K562 (cell line): ENCODE results near the gene ZMYND8. TPM values are rescaled to one million over a fixed set of nuclear protein-coding genes. Genes with fewer than 3 reads are reported as not detected.
A peak's percentile ranks its signal among the peaks of the same experiment; 100 is the strongest.

Source experiments
- ATF7 ChIP-seq: fragments of 450-650 bp; IDR thresholded peaks from 2 replicates; pipeline ENCODE4 v1.7.1; 2014; ENCODE audit warnings: mild to moderate bottlenecking, moderate library complexity
- BHLHE40 ChIP-seq: IDR thresholded peaks from 2 replicates; pipeline ENCODE4 v1.6.1; 2011; ENCODE audit warnings: low read length, improper control_type of control experiment
- CREB5 ChIP-seq: fragments of 250-450 bp; sonication (Bioruptor Pico); IDR thresholded peaks from 2 replicates; pipeline ENCODE4 v1.5.0; 2020; ENCODE audit warnings: mild to moderate bottlenecking
- E2F3 ChIP-seq: fragments of 250-450 bp; sonication (Bioruptor Pico); IDR thresholded peaks from 2 replicates; pipeline ENCODE4 v1.4.0; 2020; ENCODE audit warnings: mild to moderate bottlenecking
- FOXO4 ChIP-seq: fragments of 450-650 bp; formaldehyde crosslinking; IDR thresholded peaks from 2 replicates; pipeline ENCODE4 v1.4.0; 2020; ENCODE audit warnings: mild to moderate bottlenecking, moderate library complexity
- GABPA ChIP-seq: fragments of 200-800 bp; sonication (Bioruptor generic); conservative IDR thresholded peaks from 2 replicates; pipeline ENCODE4 v1.6.1; 2016; ENCODE audit warnings: low read depth, missing genetic modification characterization, missing compliant biosample characterization
- KDM4B ChIP-seq, 2 experiments: fragments of 450-650 bp in 1 of 2; sonication (generic) in 1 of 2; IDR thresholded peaks; 2 replicates each; pipeline ENCODE4 v1.6.1; 2016 to 2017; ENCODE audit warnings: borderline replicate concordance in 2 of 2, antibody characterized with exemption in 1 of 2, low read depth in 1 of 2, mild to moderate bottlenecking in 1 of 2
- MECOM ChIP-seq: fragments of 250-450 bp; sonication (Bioruptor Pico); IDR thresholded peaks from 2 replicates; pipeline ENCODE4 v1.8.0; 2022; ENCODE audit warnings: inconsistent platforms
- NFATC3 ChIP-seq: fragments of 450-650 bp; IDR thresholded peaks from 2 replicates; pipeline ENCODE4 v1.6.1; 2017; ENCODE audit warnings: mild to moderate bottlenecking
- SETDB1 ChIP-seq: IDR thresholded peaks from one replicate; pipeline ENCODE4 v1.6.1; 2012; ENCODE audit warnings: low read length, control low read depth, inconsistent platforms
- TRIM24 ChIP-seq, 2 experiments: fragments of 450-650 bp; IDR thresholded peaks; 2 replicates each; pipeline ENCODE4 v1.6.1; 2016
- ZKSCAN8 ChIP-seq: fragments of 200-800 bp; sonication (Bioruptor generic); IDR thresholded peaks from 2 replicates; pipeline ENCODE4 v1.6.1; 2016; ENCODE audit warnings: missing genetic modification characterization, missing compliant biosample characterization
- ZNF280A ChIP-seq: fragments of 450-650 bp; IDR thresholded peaks from 2 replicates; pipeline ENCODE4 v1.6.1; 2018; ENCODE audit warnings: mild to moderate bottlenecking, low read depth; ENCODE audit not compliant: partially characterized antibody
- ZNF507 ChIP-seq: conservative IDR thresholded peaks from 2 replicates; pipeline ENCODE4 v1.6.1; 2017; ENCODE audit warnings: missing genetic modification characterization, missing compliant biosample characterization
- ZNF57 ChIP-seq: fragments of 450-650 bp; formaldehyde crosslinking; IDR thresholded peaks from 2 replicates; pipeline ENCODE4 v1.4.0; 2020; ENCODE audit warnings: mild to moderate bottlenecking, moderate library complexity
- ZNF79 ChIP-seq: fragments of 250-450 bp; sonication (Bioruptor Pico); IDR thresholded peaks from 2 replicates; pipeline ENCODE4 v1.4.0; 2020; ENCODE audit warnings: low read depth, mild to moderate bottlenecking, moderate library complexity
- ZNF830 ChIP-seq: fragments of 250-450 bp; sonication (Bioruptor Pico); IDR thresholded peaks from 2 replicates; pipeline ENCODE4 v1.5.0; 2021; ENCODE audit warnings: mild to moderate bottlenecking
- polyA plus RNA-seq, 8 experiments: library from polyadenylated mRNA; depleted of rRNA in 4 of 8; stranded (reverse) in 5 of 8; unstranded in 3 of 8; fragments of >200 nt; fragmentation: Nextera tagmentation in 2 of 8; fragmentation: Illumina TruSeq in 1 of 8; extraction: Ambion mirVana in 2 of 8; extraction: Trizol in 1 of 8; gene quantifications; 2 replicates each; pipeline versions ENCODE4 v1.2.1 to v1.2.3, GENCODE V29; 2011 to 2014; ENCODE audit warnings: inconsistent platforms in 1 of 8, missing spikeins in 1 of 8
- total RNA-seq, 7 experiments: library from RNA; depleted of rRNA in 6 of 7; stranded (reverse); fragments of >200 nt in 6 of 7; fragmentation: Illumina TruSeq in 2 of 7; extraction: Trizol in 2 of 7; gene quantifications; 2 replicates each; pipeline versions ENCODE4 v1.2.1 to v1.2.3, GENCODE V29; 2011 to 2021; ENCODE audit warnings: low replicate concordance in 1 of 7
- TF ChIP-seq, protein P1 (sequence below): fragments of 200-800 bp; sonication (Bioruptor generic); IDR thresholded peaks from 2 replicates; pipeline ENCODE4 v1.6.1; 2017; ENCODE audit warnings: missing genetic modification characterization, missing compliant biosample characterization
- TF ChIP-seq, protein P2 (sequence below), 2 experiments: IDR thresholded peaks; 2 replicates each; pipeline ENCODE4 v1.6.1; 2011; ENCODE audit warnings: borderline replicate concordance in 1 of 2, control low read depth in 1 of 2, low read depth in 1 of 2, low read length in 1 of 2, mild to moderate bottlenecking in 1 of 2, mixed read lengths in 1 of 2, moderate library complexity in 1 of 2; ENCODE audit not compliant: insufficient read depth in 1 of 2, insufficient read length in 1 of 2, poor library complexity in 1 of 2, severe bottlenecking in 1 of 2; ENCODE audit errors: extremely low read depth in 1 of 2

The ZMYND8 gene
- total and polyA plus RNA-seq, 9 of the 15 experiments (the other 6 are each of a cell fraction or from before 2014, with no cell fraction given) = 31.8 to 148 (median 71.9) TPM

GRCh38 chr20:47354714-47355488 lies 1.6 kb downstream of the ZMYND8 start (continued):
- TF ChIP-seq, protein P1, sequence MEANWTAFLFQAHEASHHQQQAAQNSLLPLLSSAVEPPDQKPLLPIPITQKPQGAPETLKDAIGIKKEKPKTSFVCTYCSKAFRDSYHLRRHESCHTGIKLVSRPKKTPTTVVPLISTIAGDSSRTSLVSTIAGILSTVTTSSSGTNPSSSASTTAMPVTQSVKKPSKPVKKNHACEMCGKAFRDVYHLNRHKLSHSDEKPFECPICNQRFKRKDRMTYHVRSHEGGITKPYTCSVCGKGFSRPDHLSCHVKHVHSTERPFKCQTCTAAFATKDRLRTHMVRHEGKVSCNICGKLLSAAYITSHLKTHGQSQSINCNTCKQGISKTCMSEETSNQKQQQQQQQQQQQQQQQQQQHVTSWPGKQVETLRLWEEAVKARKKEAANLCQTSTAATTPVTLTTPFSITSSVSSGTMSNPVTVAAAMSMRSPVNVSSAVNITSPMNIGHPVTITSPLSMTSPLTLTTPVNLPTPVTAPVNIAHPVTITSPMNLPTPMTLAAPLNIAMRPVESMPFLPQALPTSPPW (CRISPR knock-in tag) = no peak
- TF ChIP-seq E2F3 (CRISPR knock-in tag) (peak; percentile 59; the same call in 1 of the 2 replicates), NFATC3 (no peak), ZKSCAN8 (CRISPR knock-in tag) (no peak), FOXO4 (CRISPR knock-in tag) (no peak), BHLHE40 (no peak), GABPA (tag) (no peak), ZNF280A (no peak), MECOM (CRISPR knock-in tag) (no peak), ZNF79 (CRISPR knock-in tag) (peak; percentile 69; the same call in 1 of the 2 replicates), ATF7 (no peak), TRIM24 (IDR thresholded peaks at IDR 0.05) (no peak), ZNF830 (no peak), ZNF57 (CRISPR knock-in tag) (no peak), CREB5 (CRISPR knock-in tag) (no peak), ZNF507 (no peak), KDM4B (IDR thresholded peaks at IDR 0.05; ENCODE audit: borderline replicate concordance in 2 of 2, low read depth in 1 of 2) (no peak), SETDB1 (no peak)
- TF ChIP-seq, protein P2, sequence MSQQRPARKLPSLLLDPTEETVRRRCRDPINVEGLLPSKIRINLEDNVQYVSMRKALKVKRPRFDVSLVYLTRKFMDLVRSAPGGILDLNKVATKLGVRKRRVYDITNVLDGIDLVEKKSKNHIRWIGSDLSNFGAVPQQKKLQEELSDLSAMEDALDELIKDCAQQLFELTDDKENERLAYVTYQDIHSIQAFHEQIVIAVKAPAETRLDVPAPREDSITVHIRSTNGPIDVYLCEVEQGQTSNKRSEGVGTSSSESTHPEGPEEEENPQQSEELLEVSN (IDR thresholded peaks at IDR 0.05; ENCODE audit: borderline replicate concordance in 1 of 2, extremely low read depth in 1 of 2, insufficient read depth in 1 of 2, insufficient read length in 1 of 2, low read depth in 1 of 2, low read length in 1 of 2, poor library complexity in 1 of 2, severe bottlenecking in 1 of 2) = no peak
